Subcutaneous abdominal adipose tissue (tissue), 5 donors: ENCODE results near the gene CEP170B.
"Not testable (repeated sequence)": the region's sequence is repeated elsewhere in the genome, so short reads cannot be mapped to it uniquely, and the experiment has no call there.

Experiments used
- H3K27ac ChIP-seq: one replicate; pipeline ENCODE4 v1.7.0; 2013; ENCODE audit warnings: low read depth, mild to moderate bottlenecking, inconsistent platforms, low read length, moderate library complexity
- H3K27me3 ChIP-seq, 5 donors: one replicate each; pipeline ENCODE4 v1.7.0; 2013; ENCODE audit warnings: low read length in 5 of 5, inconsistent platforms in 1 of 5; ENCODE audit not compliant: control insufficient read depth in 5 of 5, insufficient read depth in 4 of 5
- H3K36me3 ChIP-seq, 5 donors: one replicate each; pipeline ENCODE4 v1.7.0; 2013; ENCODE audit warnings: low read length in 5 of 5; ENCODE audit not compliant: control insufficient read depth in 5 of 5, insufficient read depth in 5 of 5
- H3K4me1 ChIP-seq, 5 donors: one replicate each; pipeline ENCODE4 v1.7.0; 2013; ENCODE audit warnings: low read length in 5 of 5, mild to moderate bottlenecking in 3 of 5, moderate library complexity in 1 of 5; ENCODE audit not compliant: control insufficient read depth in 5 of 5, insufficient read depth in 5 of 5
- H3K4me3 ChIP-seq, 5 donors: one replicate each; pipeline ENCODE4 v1.7.0; 2013; ENCODE audit warnings: low read length in 5 of 5, low read depth in 1 of 5
- H3K9ac ChIP-seq, 5 donors: one replicate each; pipeline ENCODE4 v1.7.0; 2013; ENCODE audit warnings: low read length in 5 of 5, mild to moderate bottlenecking in 4 of 5, moderate library complexity in 3 of 5
- H3K9me3 ChIP-seq, 5 donors: one replicate each; pipeline ENCODE4 v1.7.0; 2013; ENCODE audit warnings: low read length in 5 of 5; ENCODE audit not compliant: control insufficient read depth in 5 of 5
- donor health status: healthy.
- donor health status: healthy.
- donor health status: healthy.
- donor health status: healthy.
- donor health status: healthy.

Gene CEP170B

GRCh38 chr14:104879201-104879982, 14.3 kb downstream of the CEP170B start:
- Histone ChIP-seq H3K4me1 (peaks cover 0 to 6% (median 0%) of the 10 kb centered on the region in 5 donors), H3K27me3 (no peaks in the 10 kb centered on the region), H3K9me3 (no peaks in the 10 kb centered on the region), H3K27ac (no peak overlapping the region), H3K9ac (no peak overlapping the region), H3K36me3 (peaks cover 0 to 48% (median 34%) of the 10 kb centered on the region in 5 donors), H3K4me3 (no peak overlapping the region)

DNA sequence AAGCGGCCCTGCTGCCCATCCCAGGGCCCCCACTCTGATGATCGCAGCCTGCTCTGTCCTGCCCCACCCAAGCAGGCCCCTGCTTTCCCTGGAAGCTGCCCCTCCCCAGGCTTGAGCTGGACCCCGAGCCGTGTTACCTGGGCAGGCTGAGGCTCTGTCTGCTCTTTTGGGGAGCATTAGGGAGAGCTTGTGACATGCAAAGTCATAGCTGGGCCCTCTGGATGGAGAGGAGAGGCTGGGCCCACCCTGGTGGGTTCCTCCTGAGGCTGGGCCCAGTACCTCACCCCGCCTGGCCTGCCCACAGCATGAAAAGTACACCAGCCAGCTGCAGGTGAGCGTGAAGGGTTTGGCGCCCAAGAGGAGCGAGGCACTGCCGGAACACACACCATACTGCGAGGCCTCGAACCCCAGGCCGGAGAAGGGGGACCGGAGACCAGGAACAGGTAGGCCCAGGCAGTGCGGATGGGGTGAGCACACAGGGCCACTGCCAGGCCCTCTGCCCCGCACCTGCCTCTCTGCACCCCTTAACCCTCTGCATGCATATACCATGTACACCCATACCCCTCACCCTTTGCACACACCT, 15.0 kb downstream of the CEP170B start:
- Histone ChIP-seq H3K4me3 (no peak overlapping the region), H3K27me3 (no peaks in the 10 kb centered on the region), H3K36me3 (peaks cover 0 to 48% (median 34%) of the 10 kb centered on the region in 5 donors), H3K4me1 (peaks cover 0 to 3% (median 0%) of the 10 kb centered on the region in 5 donors), H3K9ac (no peak overlapping the region), H3K9me3 (no peaks in the 10 kb centered on the region), H3K27ac (no peak overlapping the region)

- no peak overlapping the region for H3K4me3 ChIP-seq
- no peaks in the 10 kb centered on the region for H3K4me1 ChIP-seq
- peaks cover 0 to 53% (median 39%) of the 10 kb centered on the region in 5 donors for H3K36me3 ChIP-seq
- H3K27ac ChIP-seq, result no peak overlapping the region
- no peak overlapping the region for H3K9ac ChIP-seq
- H3K27me3 ChIP-seq, result no peaks in the 10 kb centered on the region
- H3K9me3 ChIP-seq, result no peaks in the 10 kb centered on the region
Observed at GRCh38 chr14:104880584-104881210, 15.6 kb downstream of the CEP170B start.

- Histone ChIP-seq H3K9ac (no peak overlapping the region), H3K4me3 (no peak overlapping the region), H3K4me1 (no peaks in the 10 kb centered on the region), H3K27ac (no peak overlapping the region), H3K27me3 (no peaks in the 10 kb centered on the region), H3K9me3 (no peaks in the 10 kb centered on the region), H3K36me3 (peaks cover 0 to 61% (median 47%) of the 10 kb centered on the region in 5 donors)
Observed at GRCh38 chr14:104881369-104881979, 16.4 kb downstream of the CEP170B start.

- Histone ChIP-seq H3K36me3 (peaks cover 0 to 64% (median 53%) of the 10 kb centered on the region in 5 donors), H3K9ac (no peak overlapping the region), H3K4me3 (no peak overlapping the region), H3K27ac (no peak overlapping the region), H3K4me1 (no peaks in the 10 kb centered on the region), H3K9me3 (no peaks in the 10 kb centered on the region), H3K27me3 (no peaks in the 10 kb centered on the region)
Observed at GRCh38 chr14:104882325-104882973, 17.4 kb downstream of the CEP170B start.

GRCh38 chr14:104882991-104883660, 18.1 kb downstream of the CEP170B start:
- no peaks in the 10 kb centered on the region for H3K9me3 ChIP-seq

GRCh38 chr14:104883681-104884361, 18.8 kb downstream of the CEP170B start:
- Histone ChIP-seq H3K27ac (no peak overlapping the region), H3K4me1 (no peaks in the 10 kb centered on the region), H3K27me3 (no peaks in the 10 kb centered on the region), H3K9me3 (no peaks in the 10 kb centered on the region), H3K9ac (no peak overlapping the region), H3K36me3 (peaks cover 0 to 65% (median 51%) of the 10 kb centered on the region in 5 donors), H3K4me3 (no peak overlapping the region)

More at GRCh38 chr14:104882991-104883660, 18.1 kb downstream of the CEP170B start:
- H3K9ac ChIP-seq, result no peak overlapping the region
- peaks cover 0 to 66% (median 55%) of the 10 kb centered on the region in 5 donors for H3K36me3 ChIP-seq
- no peak overlapping the region for H3K27ac ChIP-seq
- no peaks in the 10 kb centered on the region for H3K27me3 ChIP-seq
- no peaks in the 10 kb centered on the region for H3K4me1 ChIP-seq
- no peak overlapping the region for H3K4me3 ChIP-seq

DNA sequence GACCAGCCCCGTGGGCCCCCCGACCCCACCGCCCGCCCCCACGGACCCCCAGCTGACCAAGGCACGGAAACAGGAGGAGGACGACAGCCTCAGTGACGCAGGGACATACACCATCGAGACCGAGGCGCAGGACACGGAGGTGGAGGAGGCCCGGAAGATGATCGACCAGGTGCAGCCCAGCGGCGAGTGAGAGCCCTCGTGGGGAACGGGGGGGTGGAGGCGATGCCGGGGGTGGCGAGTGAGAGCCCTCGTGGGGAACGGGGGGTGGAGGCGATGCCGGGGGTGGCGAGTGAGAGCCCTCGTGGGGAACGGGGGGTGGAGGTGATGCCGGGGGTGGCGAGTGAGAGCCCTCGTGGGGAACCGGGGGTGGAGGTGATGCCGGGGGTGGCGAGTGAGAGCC, 19.3 kb downstream of the CEP170B start:
- not testable (repeated sequence) for H3K9me3 ChIP-seq, H3K27ac ChIP-seq, H3K27me3 ChIP-seq, H3K9ac ChIP-seq, H3K4me3 ChIP-seq, H3K4me1 ChIP-seq
- H3K36me3 ChIP-seq, result peaks cover 0 to 71% (median 54%) of the 10 kb centered on the region in 5 donors
